NCI-H524 treated with DMSO at 0.1 percent for 48 hours (cell line): ENCODE data around the gene DCHS1.
A peak's percentile ranks its signal among the peaks of the same experiment; 100 is the strongest.

Source experiments
- DNase-seq: peaks from one replicate; lab custom pipeline; 2025; lab: John Stamatoyannopoulos, UW

DCHS1 gene

DNA sequence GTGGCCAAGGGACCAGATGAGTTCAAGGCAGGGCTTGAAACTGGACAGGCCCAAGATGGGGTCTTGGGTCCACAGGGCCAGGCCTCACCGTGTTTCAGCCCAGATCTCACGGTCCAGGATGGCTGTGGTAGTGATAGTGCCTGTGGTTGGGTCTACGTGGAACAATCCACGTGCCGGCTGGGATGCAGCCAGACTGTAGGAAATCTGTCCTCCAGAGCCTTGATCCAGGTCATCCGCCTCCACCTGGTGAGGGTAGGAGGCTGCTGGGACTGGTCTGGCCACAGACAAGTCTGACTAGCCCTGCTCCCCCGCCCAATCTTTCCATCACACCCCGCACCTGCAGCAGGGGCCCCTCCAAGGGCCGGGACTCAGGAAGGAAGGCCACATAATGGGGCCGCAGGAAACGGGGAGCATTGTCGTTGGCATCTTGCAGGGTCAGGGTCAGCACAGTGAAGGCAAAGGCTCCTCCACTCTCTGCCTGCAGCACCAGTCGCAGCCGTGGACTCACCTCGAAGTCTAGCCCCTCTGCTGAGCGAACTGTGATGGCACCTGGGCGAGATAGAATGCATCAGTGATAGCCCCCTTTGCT is 29.7 kb downstream of the DCHS1 start:
- DNase-seq: no peak

DNA sequence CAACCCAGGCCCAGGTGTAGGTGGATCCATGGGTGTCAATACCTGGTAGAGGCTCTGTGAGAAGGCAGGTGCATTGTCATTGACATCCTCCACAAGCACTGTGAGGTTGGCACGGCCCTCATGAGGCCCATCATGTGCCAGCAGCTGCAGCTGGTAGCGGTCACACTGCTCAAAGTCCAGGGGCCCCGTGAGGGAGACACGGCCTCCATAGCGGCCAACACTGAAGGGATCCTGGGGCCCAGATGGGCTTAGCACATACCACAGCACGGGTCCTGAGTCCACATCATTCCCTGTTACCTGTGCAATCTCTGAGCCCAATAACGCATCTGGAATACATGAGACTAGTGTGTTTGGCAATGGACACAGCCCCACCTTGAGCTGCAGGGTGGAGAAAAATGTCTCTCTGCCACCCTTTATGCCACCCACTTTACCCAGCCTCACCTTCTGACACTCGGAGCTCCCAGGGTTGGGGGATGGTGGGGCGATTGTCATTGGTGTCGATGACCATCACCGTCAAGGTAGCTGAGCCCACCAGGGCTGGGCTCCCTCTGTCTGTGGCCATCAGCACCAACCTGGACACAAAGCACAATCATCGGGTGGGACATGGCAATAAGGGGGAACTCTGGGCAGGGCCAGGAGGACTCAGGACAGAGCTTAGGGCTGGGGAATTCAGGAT is 30.3 kb downstream of the DCHS1 start:
- no peak for DNase-seq

- no peak for DNase-seq
Observed at GRCh38 chr11:6623391-6624363, 31.9 kb downstream of the DCHS1 start.

GRCh38 chr11:6622261-6623171 is 33.1 kb downstream of the DCHS1 start:
- DNase-seq: no peak

DNA sequence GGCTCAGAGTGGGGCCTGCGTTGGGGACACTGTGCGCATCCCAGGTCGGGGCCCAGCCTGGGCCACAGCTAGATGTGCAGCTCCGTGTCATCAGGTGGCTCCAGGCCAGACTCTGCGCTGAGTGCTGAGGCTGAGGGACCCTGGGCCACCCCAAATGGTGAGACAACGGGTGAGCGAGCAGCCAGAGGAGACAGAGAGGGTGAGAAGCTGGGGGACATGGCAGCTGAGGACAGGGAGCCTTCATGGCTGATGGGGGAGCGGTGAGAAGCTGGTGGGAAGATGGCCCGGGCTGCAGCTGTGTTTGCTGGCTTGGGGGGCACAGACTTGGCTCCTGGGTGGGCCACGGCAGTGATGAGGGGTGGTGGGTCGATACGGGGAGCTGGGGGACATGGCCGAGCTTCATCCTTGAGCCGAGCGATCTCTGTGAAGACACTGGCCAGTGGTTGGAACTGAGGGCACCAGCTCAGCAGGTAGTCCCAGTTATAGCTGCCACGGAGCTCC is 33.8 kb downstream of the DCHS1 start:
- no peak for DNase-seq

DNA sequence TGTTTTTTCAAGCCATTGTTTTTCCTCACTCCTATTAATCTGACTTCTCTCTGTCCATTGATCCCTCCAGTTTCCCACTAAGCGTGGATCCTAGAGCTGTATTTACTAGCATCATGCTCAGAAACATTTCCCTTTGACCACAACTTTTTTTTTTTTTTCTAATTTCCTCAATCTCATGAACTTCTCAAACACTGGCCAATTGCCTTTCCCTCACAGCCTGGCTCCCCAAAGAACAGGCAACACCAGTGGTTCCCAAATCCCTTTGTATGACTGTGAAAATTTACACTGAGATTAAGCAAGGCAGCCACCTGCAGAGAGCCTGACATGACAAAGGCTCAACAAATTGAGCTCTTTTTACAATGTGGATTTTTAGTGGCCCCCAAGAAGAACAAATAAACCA is 35.0 kb downstream of the DCHS1 start:
- DNase-seq: no peak

- peak; percentile 52 for DNase-seq
Observed at GRCh38 chr11:6619004-6619745, 36.4 kb downstream of the DCHS1 start, which contains the start of gene TPP1. Gene TPP1, minus strand, starts transcription at chr11:6619422. Its CDS starts 22 bp downstream, at chr11:6619400.

DNA sequence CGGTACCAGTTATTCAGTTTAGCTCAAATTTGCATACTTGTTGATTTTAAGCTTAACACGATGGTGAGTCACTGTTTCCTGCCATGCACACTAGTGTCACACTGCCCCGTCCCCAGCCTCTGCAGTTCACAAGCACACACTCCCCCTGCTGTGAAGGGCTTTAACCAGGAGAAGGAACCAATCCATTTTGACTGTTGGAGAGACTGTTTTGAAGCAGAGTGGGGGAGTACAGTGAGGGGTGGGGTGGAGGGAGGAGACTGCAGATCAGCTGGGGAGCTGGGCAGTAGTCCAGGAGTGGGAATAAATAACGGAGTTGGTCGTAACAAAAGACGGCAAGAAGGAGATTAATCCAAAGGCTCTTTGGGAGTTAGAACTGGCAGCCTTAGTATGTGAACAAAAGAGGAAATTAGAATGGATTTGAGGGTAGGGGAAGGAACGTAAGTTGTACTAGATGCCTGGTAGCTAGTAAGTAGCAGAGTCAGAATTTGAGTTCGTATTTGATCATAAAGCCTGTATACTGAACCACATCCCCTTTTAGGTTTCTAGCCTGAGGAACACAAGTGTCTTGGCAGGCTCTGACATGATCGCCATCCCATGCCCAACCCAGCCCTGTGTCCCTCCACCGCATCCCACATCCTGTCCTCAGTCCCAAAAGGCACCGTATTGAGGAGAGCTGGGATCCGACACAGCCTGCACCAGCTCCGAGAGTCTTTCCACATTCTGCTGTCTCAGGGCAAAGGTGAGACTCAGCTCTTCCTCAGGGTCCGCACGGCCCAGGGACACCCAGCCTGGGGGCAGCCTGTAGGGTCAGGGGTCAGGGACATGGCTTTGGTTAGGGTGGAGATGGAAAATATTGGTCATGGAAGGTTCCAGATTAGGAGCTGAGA is 37.2 kb downstream of the DCHS1 start:
- DNase-seq: no peak

- DNase-seq: no peak
Observed at GRCh38 chr11:6617315-6617781, 38.3 kb downstream of the DCHS1 start.

GRCh38 chr11:6616596-6617250 is 38.9 kb downstream of the DCHS1 start:
- no peak for DNase-seq

GRCh38 chr11:6615882-6616585 is 39.6 kb downstream of the DCHS1 start:
- DNase-seq: no peak

DNA sequence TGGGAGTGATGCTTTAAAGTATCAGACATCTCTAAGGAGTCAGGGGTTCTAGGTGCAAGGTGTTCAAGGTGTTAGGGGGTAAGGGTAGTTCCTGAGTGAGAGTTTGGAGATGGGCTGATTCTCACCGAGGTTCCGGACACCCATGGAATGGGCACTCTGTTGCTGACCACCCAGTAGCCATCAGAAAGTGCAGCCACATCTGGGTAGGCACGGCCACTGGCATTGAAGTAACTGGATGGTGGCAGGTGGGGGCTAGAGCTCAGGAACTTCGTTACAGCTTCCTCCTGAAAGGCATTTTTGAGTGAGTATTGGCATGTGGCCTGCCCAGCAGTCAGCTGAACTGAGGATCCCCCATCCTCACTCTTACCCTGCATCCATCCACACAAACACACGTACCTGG is 40.6 kb downstream of the DCHS1 start:
- DNase-seq: no peak

GRCh38 chr11:6614446-6614845 is 41.2 kb downstream of the DCHS1 start:
- no peak for DNase-seq

DNA sequence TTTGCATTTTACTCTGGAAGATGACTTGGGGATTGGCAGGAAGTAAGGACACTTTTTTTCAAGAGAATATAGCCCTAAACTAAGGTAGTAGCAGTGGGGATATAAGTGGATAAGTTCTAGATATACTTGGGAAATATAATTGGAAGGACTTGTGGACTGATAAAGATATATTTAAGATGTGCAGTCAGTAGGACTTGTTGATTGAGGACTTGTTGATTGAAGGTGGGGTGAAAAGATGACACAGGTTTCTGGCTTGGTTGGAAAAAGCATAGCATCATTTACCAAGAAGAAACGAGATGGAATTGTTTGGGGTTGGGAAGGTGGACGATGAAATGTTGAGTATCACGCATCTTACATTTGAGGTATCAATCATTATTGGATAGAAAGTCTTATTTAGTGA is 42.1 kb downstream of the DCHS1 start:
- DNase-seq: no peak

GRCh38 chr11:6612213-6613041 is 43.2 kb downstream of the DCHS1 start, which contains the start of gene TAF10:
Gene TAF10, minus strand, starts transcription at chr11:6612216. Its CDS starts 27 bp downstream, at chr11:6612189.
- DNase-seq: peak; percentile 49

DNA sequence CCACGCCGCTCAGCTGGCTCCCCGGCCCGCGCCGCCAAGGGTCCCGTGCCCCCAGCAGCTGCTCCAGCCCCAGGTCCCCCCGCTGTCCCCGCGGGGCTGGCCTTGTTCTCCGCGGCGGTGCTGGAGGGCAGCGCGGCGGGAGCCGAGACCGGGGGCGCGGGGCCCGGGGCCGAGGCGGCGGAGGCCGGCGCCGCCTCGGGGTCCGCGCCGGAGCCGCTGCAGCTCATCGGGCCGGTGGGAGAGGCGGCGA is 43.7 kb downstream of the DCHS1 start:
- no peak for DNase-seq

GRCh38 chr11:6611092-6611962 is 44.3 kb downstream of the DCHS1 start:
- DNase-seq: no peak
